ENCODE data around the gene NPIPA1.
"Not testable (repeated sequence)": the region's sequence is repeated elsewhere in the genome, so short reads cannot be mapped to it uniquely, and the experiment has no call there.

DNA sequence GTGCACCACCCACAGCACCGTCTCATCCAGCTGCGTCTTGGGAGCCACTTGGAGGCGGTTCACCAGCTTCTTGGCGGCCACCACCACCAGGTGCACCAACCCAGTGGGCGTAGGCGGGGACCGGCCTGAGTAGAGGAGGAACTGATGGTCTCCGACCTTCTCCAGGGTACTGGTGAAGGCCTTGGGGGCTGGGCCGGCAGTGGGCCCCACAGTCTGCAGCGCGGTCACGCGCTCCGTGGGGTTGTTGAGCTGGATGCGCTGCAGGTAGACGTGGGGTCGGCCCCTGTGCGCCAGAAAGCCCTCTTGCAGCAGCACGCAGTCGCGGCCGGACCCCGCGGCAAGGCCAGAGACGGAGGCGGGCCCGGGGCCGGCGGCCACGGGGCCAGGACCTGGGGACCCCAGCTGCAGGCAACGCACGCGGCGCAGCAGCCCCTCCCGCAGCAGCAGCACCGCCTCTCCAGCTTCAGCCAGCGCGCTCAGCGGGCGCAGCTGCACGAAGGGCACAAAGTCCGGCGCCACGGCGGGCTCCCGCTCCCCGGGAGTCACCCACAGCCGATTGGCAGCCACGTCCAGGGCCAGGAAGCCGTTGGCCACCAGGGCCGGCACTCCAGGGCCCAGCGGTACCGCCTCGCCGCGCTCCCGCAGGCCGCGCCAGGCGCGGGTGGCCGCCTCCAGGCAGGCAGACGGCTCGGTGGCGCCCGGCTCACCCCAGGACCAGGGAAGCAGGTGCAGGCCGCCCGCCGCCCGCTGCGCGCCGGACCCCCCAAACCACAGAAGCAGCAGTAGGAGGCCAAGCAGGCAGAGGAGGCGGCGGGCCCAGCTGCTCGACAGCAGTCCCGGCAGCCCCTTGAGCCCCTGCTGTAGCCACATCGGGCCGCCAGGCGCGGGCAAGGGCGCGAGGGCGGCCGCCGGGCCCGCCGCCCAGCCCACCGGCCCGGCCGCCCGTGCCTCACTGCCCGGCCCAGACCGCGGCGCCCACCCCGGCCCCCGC lies 52.3 kb downstream of the NPIPA1 start:
- TF ChIP-seq RNF2 (IDR thresholded peaks at IDR 0.05; ENCODE audit: borderline replicate concordance, low read depth); CEBPB (IDR thresholded peaks at IDR 0.05): not testable (repeated sequence)
- TF ChIP-seq, protein P1, sequence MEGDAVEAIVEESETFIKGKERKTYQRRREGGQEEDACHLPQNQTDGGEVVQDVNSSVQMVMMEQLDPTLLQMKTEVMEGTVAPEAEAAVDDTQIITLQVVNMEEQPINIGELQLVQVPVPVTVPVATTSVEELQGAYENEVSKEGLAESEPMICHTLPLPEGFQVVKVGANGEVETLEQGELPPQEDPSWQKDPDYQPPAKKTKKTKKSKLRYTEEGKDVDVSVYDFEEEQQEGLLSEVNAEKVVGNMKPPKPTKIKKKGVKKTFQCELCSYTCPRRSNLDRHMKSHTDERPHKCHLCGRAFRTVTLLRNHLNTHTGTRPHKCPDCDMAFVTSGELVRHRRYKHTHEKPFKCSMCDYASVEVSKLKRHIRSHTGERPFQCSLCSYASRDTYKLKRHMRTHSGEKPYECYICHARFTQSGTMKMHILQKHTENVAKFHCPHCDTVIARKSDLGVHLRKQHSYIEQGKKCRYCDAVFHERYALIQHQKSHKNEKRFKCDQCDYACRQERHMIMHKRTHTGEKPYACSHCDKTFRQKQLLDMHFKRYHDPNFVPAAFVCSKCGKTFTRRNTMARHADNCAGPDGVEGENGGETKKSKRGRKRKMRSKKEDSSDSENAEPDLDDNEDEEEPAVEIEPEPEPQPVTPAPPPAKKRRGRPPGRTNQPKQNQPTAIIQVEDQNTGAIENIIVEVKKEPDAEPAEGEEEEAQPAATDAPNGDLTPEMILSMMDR (IDR thresholded peaks at IDR 0.05): not testable (repeated sequence)
- TF ChIP-seq, protein P2, sequence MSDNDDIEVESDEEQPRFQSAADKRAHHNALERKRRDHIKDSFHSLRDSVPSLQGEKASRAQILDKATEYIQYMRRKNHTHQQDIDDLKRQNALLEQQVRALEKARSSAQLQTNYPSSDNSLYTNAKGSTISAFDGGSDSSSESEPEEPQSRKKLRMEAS (IDR thresholded peaks at IDR 0.05): not testable (repeated sequence)
